PC-9 (cell line): ENCODE measurements around the gene OTOP2.

Experiments used
- EZH2 ChIP-seq: fragments of 200-600 bp; sonication (generic); IDR thresholded peaks from 2 replicates; pipeline ENCODE4 v1.8.0; 2017; ENCODE audit warnings: antibody characterized with exemption, low read depth
- TF ChIP-seq, protein P1 (sequence below): fragments of 200-600 bp; sonication (generic); conservative IDR thresholded peaks from 2 replicates; pipeline ENCODE4 v1.6.1; 2017; ENCODE audit warnings: mixed run types, antibody characterized with exemption, mild to moderate bottlenecking, moderate library complexity

DNA sequence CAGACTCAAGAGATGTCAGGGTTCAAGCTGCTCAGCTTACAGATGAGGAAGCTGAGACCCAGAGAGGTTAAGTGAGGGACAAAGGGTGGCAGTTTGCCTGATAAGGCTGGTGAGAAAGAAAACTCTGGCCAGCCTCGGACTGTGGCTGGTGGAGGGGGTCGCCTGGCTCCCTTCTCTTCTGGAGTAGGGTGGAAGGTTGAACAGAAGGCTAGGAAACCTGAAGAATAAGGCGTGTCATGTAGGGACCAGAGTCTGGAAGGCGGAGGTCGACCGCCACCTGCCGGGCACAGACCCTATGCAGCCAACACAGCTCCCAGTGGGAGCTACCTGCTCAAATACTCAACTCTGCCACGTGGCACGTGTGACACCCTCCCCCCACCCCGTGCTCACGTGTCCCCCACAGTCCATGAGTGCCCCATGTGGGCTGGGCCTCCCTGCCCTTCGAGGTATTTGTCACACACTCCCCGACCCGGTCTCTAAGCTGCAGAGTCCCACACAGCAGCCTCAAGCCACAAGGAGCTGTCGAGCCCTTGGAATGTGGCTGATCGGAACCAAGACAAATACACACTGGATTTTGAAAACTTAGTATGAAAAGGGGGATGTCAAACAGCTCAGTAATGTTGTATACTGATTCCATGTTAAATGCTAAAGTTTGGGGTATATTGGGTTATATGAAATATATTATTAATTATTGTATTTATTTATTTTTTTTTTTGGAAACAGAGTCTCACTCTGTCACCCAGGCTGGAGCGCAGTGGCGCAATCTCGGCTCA, 36.7 kb downstream of the OTOP2 start:
- TF ChIP-seq, protein P1, sequence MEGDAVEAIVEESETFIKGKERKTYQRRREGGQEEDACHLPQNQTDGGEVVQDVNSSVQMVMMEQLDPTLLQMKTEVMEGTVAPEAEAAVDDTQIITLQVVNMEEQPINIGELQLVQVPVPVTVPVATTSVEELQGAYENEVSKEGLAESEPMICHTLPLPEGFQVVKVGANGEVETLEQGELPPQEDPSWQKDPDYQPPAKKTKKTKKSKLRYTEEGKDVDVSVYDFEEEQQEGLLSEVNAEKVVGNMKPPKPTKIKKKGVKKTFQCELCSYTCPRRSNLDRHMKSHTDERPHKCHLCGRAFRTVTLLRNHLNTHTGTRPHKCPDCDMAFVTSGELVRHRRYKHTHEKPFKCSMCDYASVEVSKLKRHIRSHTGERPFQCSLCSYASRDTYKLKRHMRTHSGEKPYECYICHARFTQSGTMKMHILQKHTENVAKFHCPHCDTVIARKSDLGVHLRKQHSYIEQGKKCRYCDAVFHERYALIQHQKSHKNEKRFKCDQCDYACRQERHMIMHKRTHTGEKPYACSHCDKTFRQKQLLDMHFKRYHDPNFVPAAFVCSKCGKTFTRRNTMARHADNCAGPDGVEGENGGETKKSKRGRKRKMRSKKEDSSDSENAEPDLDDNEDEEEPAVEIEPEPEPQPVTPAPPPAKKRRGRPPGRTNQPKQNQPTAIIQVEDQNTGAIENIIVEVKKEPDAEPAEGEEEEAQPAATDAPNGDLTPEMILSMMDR = no peak
- TF ChIP-seq EZH2 = no peak
